Activated naive CD4-positive, alpha-beta T cell treated with anti-CD3 and anti-CD28 coated beads for 36 hours (primary cell): ENCODE data around the gene NR0B2. TPM values are rescaled to one million over a fixed set of nuclear protein-coding genes. Genes with fewer than 3 reads are reported as not detected.

Experiments
- CTCF ChIA-PET: fragments of 350-600 bp; sonication (Branson Sonifier 250); formaldehyde crosslinking; loops from one replicate; lab custom pipeline; 2021; ENCODE audit warnings: antibody characterized with exemption; lab: Charles Lee
- DNase-seq: peaks from one replicate; pipeline ENCODE4 v3.0.0-alpha.2; 2020
- H3K27ac Mint-ChIP-seq: one replicate; pipeline ENCODE4 v1.8.0; 2021; ENCODE audit warnings: mild to moderate bottlenecking, mixed read lengths
- H3K27me3 Mint-ChIP-seq: one replicate; pipeline ENCODE4 v1.8.0; 2021; ENCODE audit warnings: low read depth, mixed read lengths
- H3K36me3 Mint-ChIP-seq: one replicate; pipeline ENCODE4 v1.8.0; 2021; ENCODE audit warnings: low read depth, mixed read lengths
- H3K4me1 Mint-ChIP-seq: one replicate; pipeline ENCODE4 v1.8.0; 2021; ENCODE audit warnings: low read depth, mixed read lengths
- H3K4me3 Mint-ChIP-seq: one replicate; pipeline ENCODE4 v1.8.0; 2021; ENCODE audit warnings: mild to moderate bottlenecking, moderate library complexity, mixed read lengths
- H3K9me3 Mint-ChIP-seq: one replicate; pipeline ENCODE4 v1.8.0; 2021; ENCODE audit warnings: mixed read lengths
- intact Hi-C: fragments of 100-400 bp; cut with micrococcal nuclease; formaldehyde crosslinking; loops from one replicate; pipeline ENCODE4 v1.15.1; 2023
- total RNA-seq, 2 experiments: library from RNA; stranded (reverse); gene quantifications; one replicate each; pipeline ENCODE4 v1.2.3, GENCODE V29; 2021

NR0B2 gene
- total RNA-seq, 2 experiments from 2014 or later: not detected

- Mint-ChIP-seq H3K36me3 (peaks cover 37% of the 10 kb centered on the region), H3K27me3 (no peaks in the 10 kb centered on the region), H3K4me1 (peaks cover 40% of the 10 kb centered on the region), H3K27ac (peak overlapping the region; percentile 93), H3K9me3 (no peaks in the 10 kb centered on the region), H3K4me3 (peak overlapping the region; percentile 99)
- CTCF ChIA-PET: no interaction called here
- no peak for DNase-seq
- intact Hi-C loops: loop anchor here (5.0 kb wide), 1 partner anchor 69 kb away; the partner anchor contains the start of gene TRNP1
These were observed 9.1 kb upstream of the NR0B2 start for GRCh38 chr1:26922901-26923300.

GRCh38 chr1:26922431-26922729, 8.6 kb upstream of the NR0B2 start:
- intact Hi-C loops: loop anchor here (5.0 kb wide), 1 partner anchor 70 kb away; the partner anchor contains the start of gene TRNP1
- Mint-ChIP-seq H3K27me3 (no peaks in the 10 kb centered on the region), H3K36me3 (peaks cover 34% of the 10 kb centered on the region), H3K4me3 (peak overlapping the region; percentile 99), H3K4me1 (peaks cover 40% of the 10 kb centered on the region), H3K27ac (peak overlapping the region; percentile 93), H3K9me3 (no peaks in the 10 kb centered on the region)
- no peak for DNase-seq
- CTCF ChIA-PET: no interaction called here

GRCh38 chr1:26921540-26922430, 8.0 kb upstream of the NR0B2 start, which contains the start of gene NUDC:
Gene NUDC, plus strand, starts transcription at chr1:26921743. Its CDS starts 106 bp downstream, at chr1:26921849.
- CTCF ChIA-PET: no interaction called here

GRCh38 chr1:26921126-26921539, 7.4 kb upstream of the NR0B2 start:
- DNase-seq: no peak
- H3K36me3 Mint-ChIP-seq: peaks cover 28% of the 10 kb centered on the region
- intact Hi-C loops: loop anchor here (1.0 to 5.0 kb wide), 5 partner anchors 21 to 449 kb away; partner anchors contain the start of genes GPATCH3, HMGN2 and TRNP1
- H3K4me1 Mint-ChIP-seq: peaks cover 33% of the 10 kb centered on the region
- H3K27ac Mint-ChIP-seq: peak overlapping the region; percentile 93
- H3K9me3 Mint-ChIP-seq: no peaks in the 10 kb centered on the region
- H3K4me3 Mint-ChIP-seq: peak overlapping the region; percentile 99
- H3K27me3 Mint-ChIP-seq: no peaks in the 10 kb centered on the region
- CTCF ChIA-PET: interaction anchor here (1.0 kb wide), 1 partner anchor 346 kb away, joined by 3 read pairs; no protein-coding TSS in a partner anchor

More at GRCh38 chr1:26921540-26922430, 8.0 kb upstream of the NR0B2 start, which contains the start of gene NUDC:
- H3K27me3 Mint-ChIP-seq: no peaks in the 10 kb centered on the region
- intact Hi-C loops: loop anchor here (1.0 to 5.0 kb wide), 5 partner anchors 21 to 449 kb away; partner anchors contain the start of genes GPATCH3, HMGN2 and TRNP1
- peak; percentile 98 for DNase-seq
- peaks cover 37% of the 10 kb centered on the region for H3K4me1 Mint-ChIP-seq
- peak within 1 kb of the TSS; percentile 93 for H3K27ac Mint-ChIP-seq
- H3K4me3 Mint-ChIP-seq: peak within 1 kb of the TSS; percentile 99
- H3K36me3 Mint-ChIP-seq: peaks cover 31% of the 10 kb centered on the region
- H3K9me3 Mint-ChIP-seq: no peaks in the 10 kb centered on the region

GRCh38 chr1:26915204-26915842, 1.5 kb upstream of the NR0B2 start:
- Mint-ChIP-seq H3K9me3 (no peaks in the 10 kb centered on the region), H3K27me3 (no peaks in the 10 kb centered on the region)

GRCh38 chr1:26913389-26913753, 404 bp downstream of the NR0B2 start:
- H3K27me3 Mint-ChIP-seq: no peaks in the 10 kb centered on the region
- H3K4me1 Mint-ChIP-seq: no peaks in the 10 kb centered on the region
- H3K4me3 Mint-ChIP-seq: no peak overlapping the region
- intact Hi-C loops: no loop called here
- no peak overlapping the region for H3K27ac Mint-ChIP-seq
- no peaks in the 10 kb centered on the region for H3K9me3 Mint-ChIP-seq
- CTCF ChIA-PET: interaction anchor here (0.6 kb wide), 1 partner anchor 85 kb away, joined by 5 read pairs; no protein-coding TSS in a partner anchor
- H3K36me3 Mint-ChIP-seq: no peaks in the 10 kb centered on the region
- no peak for DNase-seq

More at GRCh38 chr1:26915204-26915842, 1.5 kb upstream of the NR0B2 start:
- Mint-ChIP-seq H3K4me3 (no peak overlapping the region), H3K4me1 (peaks cover under 1% of the 10 kb centered on the region), H3K36me3 (no peaks in the 10 kb centered on the region), H3K27ac (no peak overlapping the region)
- DNase-seq: no peak
- intact Hi-C loops: no loop called here
- CTCF ChIA-PET: no interaction called here

GRCh38 chr1:26912147-26912490, 1.7 kb downstream of the NR0B2 start:
- Mint-ChIP-seq H3K27me3 (no peaks in the 10 kb centered on the region), H3K27ac (no peak overlapping the region), H3K4me1 (no peaks in the 10 kb centered on the region), H3K4me3 (no peak overlapping the region), H3K36me3 (no peaks in the 10 kb centered on the region), H3K9me3 (no peaks in the 10 kb centered on the region)
- no peak for DNase-seq
- intact Hi-C loops: no loop called here
- CTCF ChIA-PET: no interaction called here

GRCh38 chr1:26911399-26912146, 2.2 kb downstream of the NR0B2 start:
- no peak overlapping the region for H3K27ac Mint-ChIP-seq
- H3K9me3 Mint-ChIP-seq: no peaks in the 10 kb centered on the region
- H3K4me3 Mint-ChIP-seq: no peak overlapping the region
- H3K4me1 Mint-ChIP-seq: no peaks in the 10 kb centered on the region
- H3K36me3 Mint-ChIP-seq: no peaks in the 10 kb centered on the region
- CTCF ChIA-PET: no interaction called here
- intact Hi-C loops: no loop called here
- no peak for DNase-seq
- H3K27me3 Mint-ChIP-seq: no peaks in the 10 kb centered on the region

- H3K36me3 Mint-ChIP-seq: no peaks in the 10 kb centered on the region
- no peak overlapping the region for H3K4me3 Mint-ChIP-seq
- H3K4me1 Mint-ChIP-seq: no peaks in the 10 kb centered on the region
- CTCF ChIA-PET: no interaction called here
- no peaks in the 10 kb centered on the region for H3K9me3 Mint-ChIP-seq
- no peak for DNase-seq
- intact Hi-C loops: no loop called here
- no peaks in the 10 kb centered on the region for H3K27me3 Mint-ChIP-seq
- H3K27ac Mint-ChIP-seq: no peak overlapping the region
These were observed 3.2 kb downstream of the NR0B2 start for GRCh38 chr1:26910343-26911160.

- CTCF ChIA-PET: interaction anchor here (1.6 kb wide), 1 partner anchor 10 kb away, joined by 4 read pairs; the partner anchor contains the start of gene GPATCH3
- intact Hi-C loops: no loop called here
- Mint-ChIP-seq H3K27ac (no peak overlapping the region), H3K36me3 (no peaks in the 10 kb centered on the region), H3K4me1 (no peaks in the 10 kb centered on the region), H3K9me3 (no peaks in the 10 kb centered on the region), H3K4me3 (no peak overlapping the region), H3K27me3 (no peaks in the 10 kb centered on the region)
- DNase-seq: no peak
These were observed 3.8 kb downstream of the NR0B2 start for GRCh38 chr1:26909951-26910342.

- no peaks in the 10 kb centered on the region for H3K9me3 Mint-ChIP-seq
- no peaks in the 10 kb centered on the region for H3K4me1 Mint-ChIP-seq
- no peaks in the 10 kb centered on the region for H3K27me3 Mint-ChIP-seq
- H3K36me3 Mint-ChIP-seq: no peaks in the 10 kb centered on the region
- CTCF ChIA-PET: interaction anchor here (0.6 kb wide), 1 partner anchor 11 kb away, joined by 4 read pairs; no protein-coding TSS in a partner anchor
- H3K4me3 Mint-ChIP-seq: no peak overlapping the region
- H3K27ac Mint-ChIP-seq: no peak overlapping the region
- no peak for DNase-seq
- intact Hi-C loops: no loop called here
These were observed 6.5 kb downstream of the NR0B2 start for GRCh38 chr1:26907071-26907917.
